ENCODE results near the gene BACH2. TPM values are rescaled to one million over a fixed set of nuclear protein-coding genes. Genes with fewer than 3 reads are reported as not detected.

Gene BACH2
- total and polyA plus RNA-seq, 9 of the 15 experiments (the other 6 are each of a cell fraction or from before 2014, with no cell fraction given): 0.06 to 3.1 (median 0.59) TPM

- peak overlapping the region; percentile 55; the same call in 1 of the 2 replicates for H3K4me2 ChIP-seq (ENCODE audit: insufficient read depth, low read length)
- 7% methylated on average over 7 of the region's 7 CpGs for WGBS (ENCODE audit: insufficient coverage, low coverage, missing lambda C conversion rate)
- peak; percentile 69 for FAIRE-seq
- ChIA-PET POLR2A (interaction anchor here (0.6 to 0.8 kb wide), 4 partner anchors 10 to 672 kb away, joined by 3 to 4 read pairs (median 3); no protein-coding TSS in a partner anchor), CTCF (ENCODE audit: low intra/inter-chr PET ratio) (no interaction called here)
- no peak overlapping the region for H3K4me3 ChIP-seq
- H3K4me1 ChIP-seq (replicated peaks in 1 of 2; ENCODE audit: control insufficient read depth in 2 of 2, insufficient read depth in 2 of 2, low read length in 2 of 2): peaks cover 0 to 5% of the 10 kb centered on the region in 2 experiments; a peak in 1 of 5 replicates
- H3K79me2 ChIP-seq (ENCODE audit: control insufficient read depth, insufficient read depth, low read length): no peaks in the 10 kb centered on the region
- H3K9me3 ChIP-seq (replicated peaks; ENCODE audit: control insufficient read depth, insufficient read depth, low read depth, low read length): no peaks in the 10 kb centered on the region
- H3K9ac ChIP-seq (ENCODE audit: insufficient read depth in 1 of 2, low read depth in 2 of 2, low read length in 2 of 2): peak overlapping the region in 1 of 2 experiments; percentile 3; a peak in 1 of 4 replicates
- no peaks in the 10 kb centered on the region for H4K20me1 ChIP-seq (replicated peaks; ENCODE audit: control insufficient read depth, insufficient read depth, low read length)
- no peak overlapping the region for H3K27ac ChIP-seq (ENCODE audit: extremely low read depth, low read depth, low read length)
- no peaks in the 10 kb centered on the region for H3K9me1 ChIP-seq (ENCODE audit: control insufficient read depth, insufficient read depth, low read length)
- in situ Hi-C loops (cut with MboI): no loop called here
- intact Hi-C loops (cut with micrococcal nuclease): no loop called here
- peak; percentile 30; the same call in 1 of the 2 replicates for TF ChIP-seq ZBTB33 (CRISPR knock-in tag; IDR thresholded peaks at IDR 0.05)
- peak; percentile 25; the same call in 1 of the 2 replicates for TF ChIP-seq RFX1 (IDR thresholded peaks at IDR 0.05)
- TF ChIP-seq BMI1 (IDR thresholded peaks at IDR 0.05; ENCODE audit: low read length): no peak
- no peaks in the 10 kb centered on the region; a peak in 1 of 5 replicates for H3K27me3 ChIP-seq (ENCODE audit: control insufficient read depth in 2 of 2, insufficient read depth in 2 of 2, low read length in 2 of 2)
- peak overlapping the region; percentile 68; the same call in 1 of the 2 replicates for H2AFZ ChIP-seq (ENCODE audit: low read depth, low read length)
- no peaks in the 10 kb centered on the region; the same call in 2 of the 3 replicates for H3K36me3 ChIP-seq (ENCODE audit: control insufficient read depth, insufficient read depth, low read length)
- BruUV-seq (replicated peaks): no TSS peak
- peak in 2 of 4 experiments; percentile 35 for DNase-seq (ENCODE audit: extremely low read depth in 1 of 4, low spot score in 3 of 4)
- peak; percentile 37; the same call in 1 of the 3 replicates for ATAC-seq
These were observed 92.2 kb downstream of the BACH2 start for GRCh38 chr6:90204327-90205056.

All from K562 (cell line).